Stimulated activated CD8-positive, alpha-beta memory T cell treated with anti-CD3 and anti-CD28 coated beads, Interleukin-4, amount 100 ng/mL, for 4 hours (primary cell): Measurements from ENCODE around the gene CYBA.
"Not testable (repeated sequence)": the region's sequence is repeated elsewhere in the genome, so short reads cannot be mapped to it uniquely, and the experiment has no call there.

Experiments used
- DNase-seq, 2 donors: peaks; one replicate each; pipeline ENCODE4 v3.0.0-alpha.2; 2020; ENCODE audit warnings: low read depth in 2 of 2, low spot score in 1 of 2

CYBA gene

GRCh38 chr16:88686439-88687253, 35.8 kb upstream of the CYBA start, which contains the start of gene SNAI3:
Gene SNAI3 (minus strand): TSS chr16:88686507. CDS start chr16:88686406, 101 bp downstream.
- peak in 1 of 2 donors; percentile 73 for DNase-seq

GRCh38 chr16:88686062-88686438, 35.2 kb upstream of the CYBA start:
- DNase-seq: no peak

GRCh38 chr16:88685156-88686061, 34.6 kb upstream of the CYBA start:
- no peak for DNase-seq

- DNase-seq: no peak
These were observed 33.8 kb upstream of the CYBA start for GRCh38 chr16:88684569-88685155.

GRCh38 chr16:88681709-88682451, 31.0 kb upstream of the CYBA start:
- no peak for DNase-seq

GRCh38 chr16:88681084-88681680, 30.3 kb upstream of the CYBA start:
- DNase-seq: no peak

- no peak for DNase-seq
These were observed 29.8 kb upstream of the CYBA start for GRCh38 chr16:88680554-88681083.

GRCh38 chr16:88678224-88678979, 27.5 kb upstream of the CYBA start:
- DNase-seq: no peak

- no peak for DNase-seq
These were observed 26.9 kb upstream of the CYBA start for GRCh38 chr16:88677721-88678120.

GRCh38 chr16:88676502-88677242, 25.8 kb upstream of the CYBA start:
- DNase-seq: no peak

- no peak for DNase-seq
These were observed 23.0 kb upstream of the CYBA start for GRCh38 chr16:88673716-88674379.

- no peak for DNase-seq
These were observed 21.9 kb upstream of the CYBA start for GRCh38 chr16:88672776-88673175.

- no peak for DNase-seq
These were observed 21.0 kb upstream of the CYBA start for GRCh38 chr16:88671806-88672205.

- DNase-seq: no peak
These were observed 19.1 kb upstream of the CYBA start for GRCh38 chr16:88669980-88670379.

GRCh38 chr16:88669493-88669892, 18.6 kb upstream of the CYBA start:
- DNase-seq: not testable (repeated sequence)

GRCh38 chr16:88667461-88667860, 16.6 kb upstream of the CYBA start:
- no peak for DNase-seq

- DNase-seq: no peak
These were observed 14.7 kb upstream of the CYBA start for GRCh38 chr16:88665570-88665969.

- DNase-seq: no peak
These were observed 14.3 kb upstream of the CYBA start for GRCh38 chr16:88665148-88665547.
